Glutamatergic neuron (in vitro differentiated cells): ENCODE results near the gene SFT2D2. TPM values are rescaled to one million over a fixed set of nuclear protein-coding genes. Genes with fewer than 3 reads are reported as not detected.

ENCODE experiments used
- DNase-seq: peaks from one replicate; pipeline ENCODE4 v3.0.0; 2022
- H3K27ac Mint-ChIP-seq: one replicate; pipeline ENCODE4 v1.8.0; 2020; ENCODE audit warnings: mild to moderate bottlenecking, mixed read lengths, inconsistent platforms; ENCODE audit not compliant: unreplicated experiment
- H3K27me3 Mint-ChIP-seq: one replicate; pipeline ENCODE4 v1.8.0; 2020; ENCODE audit warnings: mild to moderate bottlenecking, moderate library complexity, mixed read lengths, inconsistent platforms; ENCODE audit not compliant: unreplicated experiment
- H3K36me3 Mint-ChIP-seq: one replicate; pipeline ENCODE4 v1.8.0; 2020; ENCODE audit warnings: mild to moderate bottlenecking, mixed read lengths, inconsistent platforms; ENCODE audit not compliant: unreplicated experiment
- H3K4me1 Mint-ChIP-seq: one replicate; pipeline ENCODE4 v1.8.0; 2020; ENCODE audit warnings: mild to moderate bottlenecking, low read depth, mixed read lengths, inconsistent platforms; ENCODE audit not compliant: unreplicated experiment
- H3K4me3 Mint-ChIP-seq: one replicate; pipeline ENCODE4 v1.8.0; 2020; ENCODE audit warnings: mild to moderate bottlenecking, mixed read lengths, inconsistent platforms; ENCODE audit not compliant: unreplicated experiment
- H3K9me3 Mint-ChIP-seq: one replicate; pipeline ENCODE4 v1.8.0; 2020; ENCODE audit warnings: mild to moderate bottlenecking, moderate library complexity, mixed read lengths, inconsistent platforms; ENCODE audit not compliant: unreplicated experiment
- CTCF ChIP-seq: fragments of 200-600 bp; sonication (generic); IDR thresholded peaks from one replicate; pipeline ENCODE4 v1.5.0; 2021; ENCODE audit not compliant: partially characterized antibody, unreplicated experiment
- total RNA-seq: library from RNA; stranded (reverse); fragmentation: NEBNext Ultra II Directional; extraction: Animal tissue kit (Norgen Biotek cat#: 25700); gene quantifications from one replicate; pipeline ENCODE4 v1.2.1, GENCODE V29; 2021; ENCODE audit not compliant: unreplicated experiment

Gene SFT2D2
- total RNA-seq, 1 donor from 2014 or later = 32.9 TPM

DNA sequence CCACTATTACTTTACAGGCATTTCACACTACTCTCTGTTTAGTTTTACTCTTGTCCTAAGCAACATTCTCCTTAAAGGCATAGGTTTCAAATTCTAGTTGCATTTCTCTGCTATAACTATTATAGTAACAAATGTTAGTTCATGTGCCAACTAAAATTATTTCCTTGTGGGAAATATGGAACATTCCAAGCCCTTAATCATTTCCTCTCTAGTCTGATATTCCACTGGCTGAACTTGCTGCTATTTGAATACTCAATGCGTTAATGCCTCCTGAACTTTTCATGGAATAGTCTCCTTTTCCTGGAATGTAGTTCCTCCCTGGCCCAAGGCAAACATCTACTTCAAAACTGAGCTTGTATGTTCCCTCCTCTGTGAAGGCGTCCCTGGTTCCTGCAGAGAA is 35.6 kb downstream of the SFT2D2 start:
- Mint-ChIP-seq H3K27ac (no peak overlapping the region), H3K36me3 (peaks cover 10% of the 10 kb centered on the region), H3K27me3 (peaks cover 2% of the 10 kb centered on the region), H3K9me3 (peaks cover 4% of the 10 kb centered on the region), H3K4me3 (no peak overlapping the region), H3K4me1 (peaks cover 4% of the 10 kb centered on the region)
- DNase-seq = no peak
- TF ChIP-seq CTCF = no peak

GRCh38 chr1:168263130-168263529 is 37.3 kb downstream of the SFT2D2 start:
- H3K9me3 Mint-ChIP-seq = peaks cover 2% of the 10 kb centered on the region
- no peaks in the 10 kb centered on the region for H3K4me1 Mint-ChIP-seq
- H3K27me3 Mint-ChIP-seq = no peaks in the 10 kb centered on the region
- H3K36me3 Mint-ChIP-seq = peaks cover 6% of the 10 kb centered on the region
- TF ChIP-seq CTCF = no peak
- H3K27ac Mint-ChIP-seq = no peak overlapping the region
- no peak for DNase-seq
- no peak overlapping the region for H3K4me3 Mint-ChIP-seq

DNA sequence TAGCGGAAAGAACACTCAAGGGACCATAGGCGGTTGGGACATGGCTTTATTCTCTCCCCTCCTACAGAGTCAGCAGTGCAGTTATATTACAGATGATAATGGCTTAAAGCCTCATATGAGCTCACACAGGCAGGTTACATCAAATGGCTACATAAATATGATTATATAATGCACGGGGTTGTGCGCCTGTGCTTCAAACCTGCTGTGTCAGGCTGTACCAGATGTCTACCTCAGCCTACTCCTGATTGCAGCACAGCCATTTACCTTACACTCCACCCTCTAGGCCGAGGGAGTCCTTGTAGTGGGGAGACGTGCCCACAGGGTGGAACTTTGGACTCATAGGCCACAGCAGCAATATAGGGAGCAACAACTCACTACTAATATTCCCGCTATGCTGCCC is 38.5 kb downstream of the SFT2D2 start:
- no peak overlapping the region for H3K4me3 Mint-ChIP-seq

DNA sequence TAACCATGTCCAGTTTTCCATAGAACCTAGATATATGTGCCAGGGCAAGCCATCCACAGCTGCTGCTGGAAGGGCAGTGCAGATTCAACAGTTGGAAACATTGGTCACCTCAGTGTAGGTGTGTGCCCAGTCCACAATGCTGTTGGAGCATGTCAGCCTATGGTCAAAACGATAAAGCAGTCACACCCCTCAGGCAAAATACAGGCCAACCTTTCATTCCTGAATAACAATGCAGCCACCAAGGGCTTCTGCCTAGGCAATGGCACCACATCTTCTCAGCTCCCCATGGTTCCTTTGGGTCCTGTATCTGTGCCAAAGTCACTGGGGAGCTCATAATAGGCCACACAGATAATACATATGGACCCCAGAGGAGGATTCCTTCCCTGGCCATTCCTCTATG is 39.8 kb downstream of the SFT2D2 start:
- no peak for DNase-seq
- H3K27ac Mint-ChIP-seq = no peak overlapping the region
- H3K27me3 Mint-ChIP-seq = no peaks in the 10 kb centered on the region
- no peak for TF ChIP-seq CTCF
- peaks cover 4% of the 10 kb centered on the region for H3K9me3 Mint-ChIP-seq
- no peaks in the 10 kb centered on the region for H3K4me1 Mint-ChIP-seq
- H3K36me3 Mint-ChIP-seq = peaks cover 6% of the 10 kb centered on the region
- H3K4me3 Mint-ChIP-seq = no peak overlapping the region

More for the DNA sequence above, 38.5 kb downstream of the SFT2D2 start:
- no peak for TF ChIP-seq CTCF
- DNase-seq = no peak
- Mint-ChIP-seq H3K9me3 (peaks cover 4% of the 10 kb centered on the region), H3K36me3 (peaks cover 6% of the 10 kb centered on the region), H3K4me1 (no peaks in the 10 kb centered on the region), H3K27ac (no peak overlapping the region), H3K27me3 (no peaks in the 10 kb centered on the region)

DNA sequence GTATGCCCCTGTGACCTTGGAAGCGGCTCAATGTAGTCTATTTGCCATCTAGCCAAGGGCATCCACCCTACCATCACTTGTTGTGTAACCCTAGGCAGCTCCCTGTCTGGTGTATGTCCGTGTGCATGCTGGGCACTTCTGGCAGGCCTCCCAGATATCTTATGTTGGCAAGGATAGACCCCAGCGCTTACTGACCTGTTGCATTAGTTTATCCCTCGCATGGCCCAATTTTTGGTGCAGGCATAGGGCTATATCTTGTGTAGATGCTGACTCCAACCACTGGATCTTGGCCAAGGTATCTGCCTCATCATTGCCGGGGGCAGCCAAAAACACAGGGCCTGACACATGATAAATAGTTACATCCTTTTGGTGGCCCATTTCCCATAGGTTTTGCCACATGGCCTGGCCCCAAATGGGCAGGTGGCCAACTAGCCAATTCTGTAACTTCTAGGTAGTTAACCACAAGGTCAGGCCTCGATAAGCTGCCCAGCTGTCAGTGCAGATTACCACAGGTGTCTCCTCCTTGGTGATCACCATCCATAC is 40.9 kb downstream of the SFT2D2 start:
- no peak for DNase-seq
- Mint-ChIP-seq H3K9me3 (peaks cover 4% of the 10 kb centered on the region), H3K4me1 (no peaks in the 10 kb centered on the region), H3K4me3 (no peak overlapping the region), H3K27ac (no peak overlapping the region), H3K36me3 (peaks cover 6% of the 10 kb centered on the region), H3K27me3 (no peaks in the 10 kb centered on the region)
- TF ChIP-seq CTCF = no peak
